Activated CD4-positive, CD25-positive, alpha-beta regulatory T cell treated with anti-CD3 and anti-CD28 coated beads, Interleukin-2, amount 50 U/mL, for 24 hours (primary cell): Measurements from ENCODE around the gene TCF25.
"Not testable (repeated sequence)": the region's sequence is repeated elsewhere in the genome, so short reads cannot be mapped to it uniquely, and the experiment has no call there.

Experiments
- ATAC-seq, 2 donors: fragments of 150-1000 bp; cut with Tn5 transposase; one replicate each; pipeline ENCODE4 v1.10.0; 2021; ENCODE audit warnings: mild to moderate bottlenecking in 1 of 2, moderate library complexity in 1 of 2

The TCF25 gene

DNA sequence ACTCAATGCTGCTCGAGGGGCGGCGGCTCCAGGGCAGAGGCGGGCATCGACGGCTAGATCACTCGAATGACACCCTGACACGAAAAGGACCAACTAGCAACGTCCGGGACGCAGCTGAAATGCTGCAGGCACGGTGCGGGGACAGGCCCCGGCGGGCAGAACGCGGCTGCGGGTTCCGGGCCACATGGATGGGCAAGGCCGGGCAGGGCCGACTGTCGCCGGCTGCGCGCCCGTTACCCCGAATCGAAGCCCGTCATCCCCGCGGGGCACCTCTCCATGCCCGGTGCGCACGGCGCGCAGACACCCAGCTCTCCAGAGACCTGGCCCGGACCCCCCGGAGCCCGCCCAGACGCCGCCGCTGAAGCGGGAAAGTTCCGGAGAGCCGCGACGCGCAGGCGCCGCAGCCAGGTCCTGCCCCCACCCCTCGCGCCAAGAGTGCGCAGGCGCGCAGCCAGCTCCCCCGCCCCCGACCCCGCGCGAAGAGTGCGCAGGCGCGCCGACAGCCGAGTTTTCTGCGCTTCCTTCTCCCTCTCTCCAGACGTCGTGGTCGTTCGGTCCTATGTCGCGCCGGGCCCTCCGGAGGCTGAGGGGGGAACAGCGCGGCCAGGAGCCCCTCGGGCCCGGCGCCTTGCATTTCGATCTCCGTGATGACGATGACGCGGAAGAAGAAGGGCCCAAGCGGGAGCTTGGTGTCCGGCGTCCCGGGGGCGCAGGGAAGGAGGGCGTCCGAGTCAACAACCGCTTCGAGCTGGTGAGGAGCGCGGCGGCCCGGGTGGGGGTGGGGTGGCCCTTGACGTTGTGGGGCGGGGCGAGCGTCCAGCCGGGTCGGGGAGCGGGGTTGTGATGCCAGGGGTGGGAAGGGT, at the start of gene TCF25:
TSS of gene TCF25 (plus strand) at position 484 of the 863 bp plus-strand sequence. CDS start at position 560, 76 bp downstream.
- ATAC-seq = peak; percentile 46 to 55

DNA sequence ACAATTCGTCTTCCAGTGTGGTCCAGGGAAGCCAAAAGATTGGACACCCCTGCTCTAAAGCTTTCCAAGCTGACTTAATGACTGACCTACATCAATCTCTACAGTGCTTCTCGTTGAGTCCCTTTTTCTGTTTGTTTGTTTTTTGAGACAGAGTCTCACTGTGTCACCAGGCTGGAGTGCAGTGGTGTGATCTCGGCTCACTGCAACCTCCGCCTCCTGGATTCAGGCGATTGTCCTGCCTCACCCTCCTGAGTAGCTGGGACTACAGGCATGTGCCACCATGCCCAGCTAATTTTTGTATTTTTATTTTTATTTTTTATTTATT, 49.6 kb upstream of the TCF25 start:
- ATAC-seq = not testable (repeated sequence)

- no peak for ATAC-seq
Observed at GRCh38 chr16:89826531-89827382, 46.6 kb upstream of the TCF25 start.

- no peak for ATAC-seq
Observed at GRCh38 chr16:89827383-89828198, 45.8 kb upstream of the TCF25 start.

GRCh38 chr16:89828199-89828869, 45.1 kb upstream of the TCF25 start, which contains the start of gene SPIRE2:
SPIRE2 (plus strand) TSS chr16:89828475; CDS start chr16:89828551, 76 bp downstream.
- peak; percentile 91 to 92 for ATAC-seq

DNA sequence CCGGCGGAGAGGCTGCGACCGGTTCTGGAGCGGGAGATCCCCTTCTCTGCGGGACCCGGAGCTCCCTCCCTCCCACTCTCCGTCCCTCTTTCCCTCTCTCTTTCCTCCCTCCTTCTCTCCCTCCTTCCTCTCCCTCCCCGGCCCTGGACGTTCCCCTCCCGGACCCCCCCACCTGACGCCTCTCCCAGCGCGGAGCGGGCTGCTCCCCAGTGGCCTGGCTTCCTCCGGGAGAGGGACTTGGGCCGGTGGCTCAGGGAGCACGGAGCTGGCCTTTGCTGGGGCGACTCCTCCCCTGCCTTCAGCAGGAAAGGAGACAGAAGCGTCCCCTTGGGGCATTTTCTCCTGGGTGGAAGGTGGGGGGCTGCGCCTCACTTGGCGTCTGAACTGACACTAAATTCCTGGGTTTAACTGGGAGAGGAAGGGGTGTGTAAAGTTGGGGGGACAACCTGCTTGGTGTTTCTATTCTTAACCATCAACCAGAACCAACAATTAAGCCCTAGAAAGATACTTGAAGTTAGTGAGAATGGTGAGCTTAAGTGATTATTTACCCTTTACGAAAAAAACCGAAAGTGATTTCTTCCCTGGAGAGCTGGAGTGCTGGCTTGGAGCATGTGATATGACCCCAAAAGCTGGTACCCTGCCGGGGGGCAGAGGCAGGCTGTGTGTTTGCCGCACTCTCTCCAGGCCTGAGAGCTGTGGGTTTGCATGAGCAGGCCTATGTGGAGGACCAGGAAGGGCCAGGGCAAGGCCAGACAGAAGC, 44.3 kb upstream of the TCF25 start:
- ATAC-seq = peak in 1 of 2 donors; percentile 8

DNA sequence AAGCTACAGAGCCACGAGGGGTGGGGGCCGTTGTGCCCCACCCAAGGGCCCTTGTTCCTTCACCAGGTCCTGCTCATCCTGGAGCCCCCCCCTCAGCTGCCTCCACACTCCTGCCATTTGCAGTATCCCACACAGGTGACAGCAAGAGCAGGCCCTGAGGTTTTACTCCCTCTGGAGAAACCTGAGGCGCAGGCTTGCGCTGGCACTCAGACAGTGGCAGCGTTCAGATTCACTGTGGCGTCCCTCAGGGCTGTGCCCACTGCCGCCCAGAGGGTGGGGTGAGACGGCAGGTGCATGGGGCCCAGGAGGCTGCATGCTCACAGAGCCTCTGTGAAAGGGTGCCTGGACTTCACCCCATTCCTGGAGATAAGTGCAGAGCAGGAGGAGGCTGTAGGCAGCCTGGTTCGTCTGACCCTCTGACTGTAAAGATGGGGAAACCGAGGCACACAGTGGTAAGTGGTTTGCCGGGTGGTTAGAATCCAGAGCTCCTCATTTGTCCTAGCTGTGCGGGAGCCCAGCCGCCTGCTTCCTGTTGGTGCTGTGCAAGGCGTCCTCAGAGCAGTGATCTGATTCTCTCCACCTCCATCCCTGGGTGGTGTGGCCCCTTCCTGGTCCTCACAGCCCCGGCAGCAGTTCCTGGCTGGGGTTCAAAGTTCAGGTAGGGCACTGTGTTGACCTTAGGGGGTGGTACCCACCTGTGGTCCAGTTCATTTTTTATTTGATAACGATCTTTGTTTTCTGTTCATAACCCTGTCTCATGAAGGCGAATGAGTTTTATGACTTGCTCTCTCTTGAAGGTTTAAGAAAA, 43.6 kb upstream of the TCF25 start:
- ATAC-seq = no peak

GRCh38 chr16:89831810-89832328, 41.5 kb upstream of the TCF25 start:
- ATAC-seq = no peak

- ATAC-seq = not testable (repeated sequence)
Observed at GRCh38 chr16:89833664-89834363, 39.6 kb upstream of the TCF25 start.

DNA sequence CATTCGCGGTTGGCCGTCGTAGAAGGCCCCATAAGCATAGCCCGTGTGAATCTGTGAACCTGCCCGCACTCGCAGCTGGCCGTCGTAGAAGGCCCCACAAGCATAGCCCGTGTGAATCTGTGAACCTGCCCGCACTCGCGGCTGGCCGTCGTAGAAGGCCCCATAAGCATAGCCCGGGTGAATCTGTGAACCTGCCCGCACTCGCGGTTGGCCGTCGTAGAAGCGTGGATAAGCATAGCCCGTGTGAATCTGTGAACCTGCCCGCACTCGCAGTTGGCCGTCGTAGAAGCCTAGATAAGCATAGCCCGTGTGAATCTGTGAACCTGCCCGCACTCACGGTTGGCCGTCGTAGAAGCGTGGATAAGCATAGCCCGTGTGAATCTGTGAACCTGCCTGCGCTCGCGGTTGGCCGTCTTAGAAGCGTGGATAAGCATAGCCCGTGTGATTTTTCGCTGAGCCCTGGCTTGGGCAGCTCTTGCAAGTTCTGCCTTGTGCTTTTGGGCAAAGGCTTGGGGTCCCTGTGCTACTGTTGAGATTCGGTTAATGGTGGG, 38.5 kb upstream of the TCF25 start:
- not testable (repeated sequence) for ATAC-seq

DNA sequence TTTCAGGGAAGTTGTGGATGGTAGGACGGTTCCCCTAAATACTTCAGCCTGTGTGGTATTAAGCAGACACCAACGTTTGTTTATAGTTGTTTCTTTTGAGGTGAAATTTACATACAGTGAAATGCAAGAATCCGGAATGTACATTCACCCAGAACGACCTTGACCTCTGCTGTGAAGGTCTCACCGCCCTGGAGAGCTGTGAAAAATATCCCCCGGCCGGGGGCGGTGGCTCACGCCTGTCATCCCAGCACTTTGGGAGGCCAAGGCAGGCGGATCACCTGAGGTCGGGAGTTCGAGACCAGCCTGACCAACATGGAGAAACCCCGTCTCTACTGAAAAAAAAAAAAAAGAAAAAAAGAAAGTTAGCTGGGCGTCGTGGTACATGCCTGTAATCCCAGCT, 36.9 kb upstream of the TCF25 start:
- not testable (repeated sequence) for ATAC-seq

DNA sequence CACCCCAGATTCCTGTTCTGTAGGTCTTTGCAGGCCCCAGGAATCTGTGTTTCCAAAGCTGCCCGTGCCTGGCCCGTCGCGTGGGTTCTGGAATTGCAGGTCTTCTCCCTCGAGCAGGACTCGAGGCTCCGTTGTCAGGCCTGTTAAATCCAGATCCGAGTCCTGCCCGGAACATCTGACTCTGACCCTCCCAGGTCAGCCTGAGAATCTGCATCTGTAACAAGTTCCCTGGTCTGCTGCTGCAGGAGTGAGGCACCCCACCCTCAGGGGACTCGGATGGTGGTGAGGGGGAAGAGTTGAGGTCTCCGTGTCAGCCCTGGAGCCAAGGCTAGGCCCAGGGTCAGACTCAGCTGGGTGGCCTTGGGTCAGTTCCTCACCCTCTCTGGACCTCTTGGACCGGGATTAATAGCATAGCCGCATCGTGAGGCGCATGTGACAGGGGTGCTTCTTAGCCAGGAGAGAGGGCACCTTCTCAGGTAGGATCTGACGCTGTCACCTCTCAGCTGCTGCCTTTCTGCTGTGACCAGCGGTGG, 36.3 kb upstream of the TCF25 start:
- no peak for ATAC-seq

GRCh38 chr16:89841275-89841674, 32.1 kb upstream of the TCF25 start:
- no peak for ATAC-seq

DNA sequence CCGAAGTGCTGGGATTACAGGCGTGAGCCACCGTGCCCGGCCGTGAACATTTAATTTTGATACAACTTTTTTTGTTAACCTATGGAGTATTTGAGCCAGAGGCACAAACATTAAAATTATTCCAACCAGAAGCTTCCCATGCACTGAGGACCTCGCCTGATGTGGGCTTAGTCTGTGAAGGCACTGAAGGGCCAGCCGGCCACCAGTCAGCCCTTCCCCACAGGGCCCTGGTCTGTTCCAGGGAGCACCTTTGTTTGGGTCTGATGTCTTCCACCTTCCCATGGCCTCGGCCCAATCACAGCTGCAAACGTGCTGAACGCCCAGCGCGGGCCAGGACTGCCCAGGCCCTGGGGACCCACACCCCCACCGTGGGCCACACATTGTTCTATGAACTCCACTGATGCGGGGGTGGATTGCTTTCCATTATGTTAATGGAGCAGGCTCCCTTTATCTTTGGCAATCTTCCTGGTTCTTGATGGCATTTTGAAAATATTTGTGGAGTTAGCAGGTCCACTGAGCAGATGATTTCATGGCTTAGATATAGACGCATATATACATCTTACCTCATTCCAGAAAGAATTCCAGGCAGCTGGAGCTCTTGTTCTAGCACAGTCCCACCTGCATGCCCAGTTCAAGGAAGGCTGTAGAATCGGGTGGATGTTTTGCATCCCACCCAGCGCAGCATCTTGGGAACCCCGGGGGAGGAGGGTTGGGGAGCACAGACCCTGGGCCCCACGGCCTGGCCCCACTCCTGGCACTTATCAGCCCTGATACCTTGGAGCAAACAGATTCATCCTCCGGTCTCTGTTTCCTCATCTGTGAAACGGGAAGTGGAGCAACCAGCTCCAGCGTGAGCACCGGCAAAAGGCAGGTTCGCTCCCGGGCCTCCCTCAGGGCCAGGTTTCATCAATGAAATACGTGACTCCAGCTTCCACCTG, 30.7 kb upstream of the TCF25 start:
- ATAC-seq = no peak

GRCh38 chr16:89843409-89844350, 29.7 kb upstream of the TCF25 start:
- ATAC-seq = no peak

DNA sequence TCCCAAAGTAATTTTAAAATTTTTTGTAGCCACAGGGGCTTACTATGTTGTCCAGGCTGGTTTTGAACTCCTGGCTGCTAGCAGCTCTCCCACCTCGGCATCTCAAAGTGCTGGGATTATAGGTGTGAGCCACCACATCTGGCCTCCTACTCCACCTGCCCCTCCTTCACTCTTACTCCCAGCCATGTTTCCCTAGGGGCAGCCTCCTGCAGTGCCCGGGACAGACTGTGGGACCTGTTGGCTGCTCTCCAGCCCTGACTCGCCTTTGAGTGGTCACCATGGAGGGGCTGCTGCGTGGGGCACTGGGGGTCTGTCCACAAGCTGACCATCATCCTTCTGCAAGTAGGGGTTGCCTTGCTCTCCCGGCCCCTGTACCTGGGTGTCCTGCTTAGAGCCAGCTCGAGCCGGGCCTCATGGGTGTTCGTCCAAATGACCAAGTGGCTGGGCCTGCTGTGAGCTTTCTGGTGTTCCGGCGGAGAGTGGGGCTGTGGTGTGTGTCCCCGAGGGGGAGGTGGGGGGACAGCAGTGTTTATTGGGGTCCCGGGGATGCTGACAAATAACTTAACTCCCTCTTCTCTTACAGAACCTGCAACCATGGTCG, 28.6 kb upstream of the TCF25 start:
- ATAC-seq = no peak
